GM19328 (cell line): Measurements from ENCODE around the gene BLOC1S5.
"Not testable (repeated sequence)": the region's sequence is repeated elsewhere in the genome, so short reads cannot be mapped to it uniquely, and the experiment has no call there.

Experiments
- ATAC-seq: cut with Tn5 transposase; IDR thresholded peaks from one replicate; pipeline ENCODE4 v1.9.1; 2021; ENCODE audit warnings: mild to moderate bottlenecking, moderate library complexity; ENCODE audit not compliant: unreplicated experiment

Gene BLOC1S5

DNA sequence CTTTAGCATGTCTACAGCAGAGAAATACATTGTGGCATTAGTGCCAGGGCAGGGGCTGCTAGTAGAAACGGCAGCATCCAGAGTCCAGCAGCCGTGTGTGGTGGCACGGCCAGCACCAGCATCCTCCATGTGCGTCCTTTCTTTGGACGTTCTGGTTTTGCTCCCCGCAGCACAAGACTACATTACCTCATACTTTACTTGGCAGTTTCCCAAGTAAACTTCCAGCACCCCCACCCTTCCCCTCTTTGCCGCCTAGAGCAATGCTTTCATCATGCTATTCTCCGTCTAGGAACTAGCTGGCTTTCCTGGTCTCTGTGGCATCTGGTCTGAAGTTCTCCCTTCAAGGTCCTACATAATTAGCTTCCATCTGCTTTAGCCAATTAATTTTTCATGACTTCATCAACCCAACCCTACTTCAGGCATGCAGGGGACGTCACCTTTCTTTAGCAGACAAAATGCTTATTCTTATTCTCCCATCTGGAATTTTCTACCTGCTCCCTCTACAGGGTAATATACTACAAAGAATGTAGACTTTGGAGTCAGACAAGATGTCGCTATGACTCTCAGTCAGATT is 67.6 kb downstream of the BLOC1S5 start:
- ATAC-seq = no peak

DNA sequence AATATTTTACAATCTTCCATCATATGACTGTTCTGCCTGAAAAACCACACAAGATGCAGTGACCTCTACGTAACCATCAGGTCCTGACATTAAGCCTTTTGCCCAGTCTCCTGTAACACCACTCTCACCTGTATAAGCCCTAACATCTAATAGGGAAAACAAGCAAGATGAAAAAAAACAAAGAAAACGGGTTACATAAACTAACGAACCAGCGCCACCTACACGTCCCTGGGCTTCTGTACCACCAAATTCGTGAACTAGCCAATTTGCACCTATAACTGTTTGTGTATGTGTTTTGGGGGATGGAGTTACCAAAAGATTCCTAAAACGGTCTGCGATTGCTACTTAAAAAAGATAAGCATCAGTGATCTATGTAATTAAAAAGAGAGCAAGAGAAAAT is 70.2 kb downstream of the BLOC1S5 start:
- no peak for ATAC-seq

DNA sequence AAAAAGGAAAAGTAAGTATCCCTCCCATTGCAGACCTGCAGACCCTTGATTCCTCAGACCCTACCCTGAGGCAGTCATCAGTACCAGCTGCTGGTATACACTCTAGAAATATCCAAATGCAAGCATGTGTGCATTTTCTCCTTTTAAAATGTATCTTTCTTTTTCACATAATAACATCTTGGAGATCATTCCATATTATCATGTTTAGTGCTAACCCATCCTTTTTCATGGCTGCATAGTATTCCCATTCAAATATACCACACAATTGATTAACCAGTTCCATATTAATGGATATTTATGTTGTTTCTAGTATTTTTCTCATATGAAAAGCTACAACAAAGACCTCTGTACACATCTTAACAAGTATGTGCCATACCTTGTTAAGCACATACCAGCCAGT is 70.8 kb downstream of the BLOC1S5 start:
- ATAC-seq = no peak

DNA sequence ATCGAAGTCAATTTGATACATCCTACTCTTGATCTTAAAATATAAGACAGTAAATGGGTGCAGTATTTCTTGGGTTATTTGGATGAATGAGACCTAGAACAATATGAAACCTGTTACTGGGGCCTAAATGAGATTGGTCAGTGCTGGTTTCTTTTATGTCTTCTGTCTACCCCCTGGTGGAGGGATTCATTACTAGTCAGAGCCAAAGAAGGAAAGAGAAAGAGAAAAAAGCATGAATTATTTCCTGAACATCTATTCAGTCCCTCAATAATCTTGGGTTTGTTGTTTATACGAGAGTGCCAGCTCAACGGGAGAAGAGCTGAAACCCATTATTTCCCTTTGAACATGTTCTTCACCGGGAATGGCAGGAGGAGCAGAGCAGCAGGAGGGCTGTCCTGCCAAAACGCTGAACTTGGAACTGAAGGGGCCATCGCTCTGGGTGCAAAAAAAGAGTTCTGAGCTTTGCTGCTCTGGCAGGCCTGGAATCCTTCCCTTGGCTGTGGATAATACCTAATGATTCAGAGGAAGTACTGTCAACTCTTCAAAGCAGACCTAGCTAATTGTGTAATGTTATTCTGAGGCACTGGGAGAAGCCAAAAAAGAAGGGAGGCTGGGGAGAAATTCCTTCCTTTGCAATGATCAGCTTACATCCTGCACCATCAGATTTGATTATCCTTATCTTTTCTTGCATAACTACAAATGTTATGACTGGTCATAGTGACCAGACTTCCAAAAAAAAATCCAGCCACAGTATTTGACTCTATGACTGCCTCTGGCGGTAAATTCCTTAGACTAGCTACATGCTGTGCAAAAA is 72.0 kb downstream of the BLOC1S5 start:
- no peak for ATAC-seq

DNA sequence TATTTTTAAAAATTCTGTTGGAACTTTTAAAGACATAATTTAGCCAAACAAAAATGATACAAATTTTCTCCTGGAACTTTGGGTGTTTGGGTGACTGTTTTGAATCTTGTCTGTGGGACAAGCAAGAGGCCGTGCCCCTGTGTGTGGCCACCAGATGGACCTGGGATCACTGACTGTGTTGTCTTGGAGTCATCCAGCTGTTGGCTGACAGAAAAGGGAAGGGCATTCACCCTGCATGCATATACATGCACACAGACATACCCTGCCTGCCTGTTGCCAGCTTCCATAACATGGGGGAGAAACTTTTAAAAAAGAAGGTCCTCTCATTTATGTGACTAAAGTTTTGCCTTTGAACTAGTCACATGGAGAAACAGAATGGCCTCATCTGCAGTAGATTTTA is 72.7 kb downstream of the BLOC1S5 start:
- no peak for ATAC-seq

DNA sequence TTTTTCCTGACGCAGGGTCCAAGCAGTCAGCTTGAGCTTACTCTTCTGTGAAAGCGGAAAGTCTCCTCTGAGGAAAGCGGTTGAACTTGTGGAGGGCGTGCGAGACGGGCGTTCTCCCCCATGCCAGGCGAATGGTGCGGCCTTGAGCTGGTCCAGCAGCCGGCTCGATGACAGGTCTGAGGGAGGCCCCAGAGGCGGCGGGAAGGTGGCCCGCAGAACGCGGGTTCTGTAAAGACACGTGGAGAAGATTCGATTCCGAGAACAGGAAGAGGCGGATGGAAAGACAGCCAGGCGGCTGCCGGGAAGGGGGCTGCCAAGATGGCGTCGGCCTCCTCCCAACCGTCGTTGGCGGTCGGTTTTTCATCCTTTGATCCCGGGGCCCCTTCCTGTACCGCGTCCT is 78.0 kb downstream of the BLOC1S5 start:
- ATAC-seq = no peak

DNA sequence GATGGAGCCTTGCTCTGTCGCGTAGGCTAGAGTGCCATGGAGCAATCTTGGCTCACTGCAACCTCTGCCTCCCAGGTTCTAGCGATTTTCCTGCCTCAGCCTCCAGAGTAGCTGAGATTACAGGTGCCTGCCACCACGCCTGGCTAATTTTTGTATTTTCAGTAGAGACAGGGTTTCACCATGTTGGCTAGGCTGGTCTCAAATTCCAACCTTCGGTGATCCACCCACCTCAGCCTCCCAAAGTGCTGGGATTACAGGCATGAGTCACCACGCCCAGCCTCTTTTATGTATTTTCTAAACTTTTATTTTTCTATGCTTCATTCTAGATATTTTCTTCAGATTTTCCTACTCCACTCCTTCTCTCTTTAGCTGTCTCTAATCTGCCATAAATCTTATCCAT is 80.2 kb downstream of the BLOC1S5 start:
- not testable (repeated sequence) for ATAC-seq

DNA sequence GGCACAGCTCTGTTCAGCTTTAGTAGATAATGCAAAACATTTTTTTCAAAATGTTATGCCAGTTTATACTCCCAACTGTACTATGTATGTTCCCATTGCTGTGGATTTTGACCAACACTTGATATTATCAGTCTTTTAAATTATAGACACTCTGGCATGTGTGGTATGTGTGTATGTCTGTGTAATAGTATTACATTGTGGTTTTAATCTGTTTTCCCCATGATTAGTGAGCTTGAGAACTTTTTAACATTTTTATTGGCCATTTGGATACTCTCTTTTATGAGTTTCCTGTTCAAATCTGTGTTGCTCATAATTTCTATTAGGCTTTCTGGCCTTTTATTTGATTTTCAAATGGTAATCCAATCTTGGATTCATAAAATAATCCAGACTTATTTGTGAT is 84.4 kb downstream of the BLOC1S5 start:
- no peak for ATAC-seq

DNA sequence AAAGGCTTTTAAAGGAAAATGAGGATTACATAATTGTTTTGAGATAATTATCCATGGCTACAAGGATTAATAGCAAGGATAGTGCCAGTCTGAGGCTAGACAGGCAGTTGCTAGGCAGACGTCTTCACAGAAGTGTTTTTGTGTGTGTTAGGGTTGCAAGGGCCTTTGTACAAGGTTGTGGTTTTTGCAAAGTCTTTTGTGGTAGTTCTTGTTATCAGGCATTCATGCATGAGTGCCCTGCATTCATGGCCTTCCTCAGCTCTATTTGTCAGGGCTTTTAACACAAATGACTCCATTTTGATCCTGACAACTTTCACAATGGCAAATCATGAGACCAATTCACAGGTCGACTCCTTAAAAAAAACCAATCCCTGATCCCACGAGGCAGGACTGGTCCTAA is 85.5 kb downstream of the BLOC1S5 start:
- ATAC-seq = peak; percentile 66

DNA sequence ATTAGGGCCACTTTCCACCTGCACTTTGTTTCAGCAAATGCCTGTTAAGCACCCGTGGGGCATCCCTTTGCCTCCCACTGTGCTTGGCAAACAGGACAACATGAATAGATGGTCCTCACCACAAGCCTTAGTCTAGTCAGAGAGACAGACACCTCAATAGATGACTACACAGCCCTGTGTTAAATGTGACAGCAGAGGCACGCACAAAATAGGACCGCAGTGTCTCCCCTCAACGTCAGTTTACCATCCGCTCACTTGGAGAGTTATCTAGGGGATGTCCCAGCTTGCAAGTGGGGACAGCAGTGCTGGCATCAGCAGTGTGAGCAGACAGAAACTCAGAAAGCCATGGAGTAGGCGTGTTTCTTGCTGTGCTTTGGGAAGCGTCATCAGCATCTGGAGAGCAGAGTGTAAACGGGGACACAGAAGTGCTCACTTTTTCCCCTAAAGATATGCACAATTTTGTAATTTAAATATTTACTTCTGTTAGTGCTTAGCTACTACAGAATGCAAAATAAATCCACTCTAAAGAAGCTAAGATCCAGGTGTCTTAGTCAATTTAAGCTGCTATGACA is 87.6 kb downstream of the BLOC1S5 start:
- no peak for ATAC-seq

DNA sequence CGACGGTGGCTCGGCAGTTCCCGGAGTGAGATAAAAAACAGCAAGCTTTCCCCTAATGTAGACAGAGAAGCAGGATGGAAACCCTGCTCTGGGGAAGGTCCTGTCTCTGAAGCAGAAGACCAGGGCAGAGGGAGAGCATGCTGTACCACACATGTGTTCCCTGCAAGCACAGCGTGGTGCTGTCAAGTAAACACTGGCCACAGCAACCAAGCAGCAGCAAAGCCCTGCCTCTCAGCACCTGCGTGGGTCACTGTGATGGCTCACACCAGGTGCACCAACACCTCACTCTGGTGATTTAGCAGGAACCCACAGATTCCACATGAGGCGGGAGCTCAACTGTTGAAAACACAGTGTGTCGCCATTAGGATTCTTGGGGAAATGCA is 88.4 kb downstream of the BLOC1S5 start:
- no peak for ATAC-seq

DNA sequence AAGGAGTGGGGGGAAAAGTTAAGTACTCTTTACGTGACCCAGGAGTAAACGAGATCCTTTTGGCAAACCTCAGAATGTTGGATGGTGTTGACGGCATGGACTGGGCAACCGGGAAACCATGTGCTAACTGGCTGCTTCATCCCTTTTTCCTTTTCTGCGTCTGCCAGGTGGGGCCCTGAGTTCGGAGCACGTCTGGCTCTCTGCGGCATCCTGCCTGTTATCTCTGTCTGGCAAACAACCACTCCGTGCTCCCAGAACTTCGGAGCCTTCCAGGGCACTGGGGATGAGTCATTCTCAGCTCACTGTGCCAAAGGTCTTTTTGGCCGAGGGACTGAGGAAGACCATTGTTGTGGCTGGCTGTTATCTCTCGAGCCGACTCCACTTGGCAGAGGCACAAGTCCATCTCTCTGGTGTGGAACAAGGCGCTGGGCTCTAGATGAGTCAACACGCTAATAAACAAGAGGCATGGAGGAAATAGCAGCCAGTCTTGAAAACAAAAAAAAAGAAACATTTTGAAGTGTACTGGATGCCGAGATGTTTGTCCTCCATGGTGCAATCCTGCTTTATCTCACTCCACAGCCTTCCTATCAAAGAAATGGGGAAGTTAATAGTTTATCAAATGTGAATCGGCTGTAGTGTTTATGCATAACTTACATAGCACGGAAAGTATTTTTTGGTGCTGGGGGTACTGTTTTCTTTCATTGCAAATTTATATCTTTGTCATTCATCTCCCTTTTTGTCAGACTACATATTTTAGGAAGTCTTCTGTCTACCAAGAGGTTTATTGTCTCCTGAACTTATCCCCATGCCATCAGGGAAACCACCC is 89.0 kb downstream of the BLOC1S5 start:
- no peak for ATAC-seq

DNA sequence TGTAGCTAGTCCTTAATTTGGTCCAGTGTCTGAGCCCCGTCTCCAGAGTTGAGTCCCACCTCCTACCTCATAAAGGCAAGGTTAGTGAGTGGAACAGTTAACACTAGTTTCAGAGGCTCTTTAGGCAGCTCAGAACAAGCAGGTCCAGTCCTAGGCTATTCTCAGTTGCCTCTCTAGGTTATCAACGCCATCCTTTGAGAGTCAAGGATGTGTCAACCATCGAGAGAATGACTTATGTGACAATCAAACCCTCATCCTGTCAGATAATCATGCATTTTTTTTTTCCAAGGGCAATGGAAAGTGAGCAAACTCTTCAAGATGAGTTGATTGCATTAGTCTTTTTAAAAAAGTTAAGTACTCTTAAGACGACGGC is 89.6 kb downstream of the BLOC1S5 start:
- ATAC-seq = no peak

DNA sequence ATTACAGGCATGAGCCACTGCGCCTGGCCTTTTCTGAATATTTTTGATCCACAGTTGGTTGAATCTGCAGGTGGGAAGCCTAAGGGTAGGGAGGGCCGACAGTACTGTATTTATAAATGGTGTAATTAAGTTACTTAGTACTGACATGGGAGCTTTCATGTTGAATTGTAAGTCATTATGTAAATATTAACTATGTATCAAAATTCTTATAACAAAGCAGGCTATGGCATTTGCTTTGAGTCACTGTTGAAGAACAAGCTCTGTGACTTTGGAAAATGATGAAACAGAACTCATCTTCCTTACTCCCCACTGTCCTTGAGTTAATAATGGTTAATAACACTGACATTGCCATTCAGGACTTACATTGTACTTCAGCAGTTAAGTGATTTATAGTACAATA is 90.6 kb downstream of the BLOC1S5 start:
- ATAC-seq = no peak

DNA sequence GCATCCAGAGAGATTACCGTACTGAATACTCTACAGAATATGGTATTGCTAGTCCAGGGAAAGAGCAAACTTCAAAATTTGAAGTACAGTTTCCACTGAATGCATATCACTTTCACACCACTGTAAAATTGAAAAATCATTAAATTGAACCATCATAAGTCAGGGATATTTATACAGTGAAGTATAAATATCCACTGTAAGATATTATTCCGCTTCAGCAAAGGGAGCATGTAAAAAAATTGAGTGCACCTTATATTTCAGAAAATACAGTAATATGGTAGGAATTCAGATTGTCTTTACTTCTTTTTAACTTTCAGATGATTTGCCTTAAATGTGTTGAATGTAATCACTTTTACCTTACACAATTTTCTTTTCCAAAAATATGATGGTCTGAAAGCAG is 92.7 kb downstream of the BLOC1S5 start:
- ATAC-seq = no peak

DNA sequence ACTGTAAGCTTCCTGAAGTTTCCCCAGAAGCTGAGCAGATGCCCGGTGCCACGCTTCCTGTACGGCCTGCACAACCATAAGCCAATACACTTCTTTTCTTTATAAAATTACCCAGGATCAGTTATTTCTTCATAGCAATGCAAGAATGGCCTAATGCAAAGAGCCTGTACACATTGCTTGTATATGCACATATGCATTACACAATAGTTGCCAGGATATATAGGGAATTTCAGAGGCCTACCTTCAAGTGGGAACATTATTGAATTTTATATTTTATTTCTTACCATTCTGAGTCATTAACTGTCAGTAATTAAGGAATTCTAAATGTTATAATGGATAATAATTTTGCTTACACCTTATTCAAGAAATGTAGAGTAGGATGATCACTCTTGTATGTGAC is 93.6 kb downstream of the BLOC1S5 start:
- no peak for ATAC-seq
